Activated CD4-positive, alpha-beta memory T cell treated with anti-CD3 and anti-CD28 coated beads for 36 hours (primary cell): ENCODE measurements around the gene TEK. TPM values are rescaled to one million over a fixed set of nuclear protein-coding genes. Genes with fewer than 3 reads are reported as not detected.

Experiments used
- CTCF ChIA-PET: fragments of 350-600 bp; sonication (Branson Sonifier 250); formaldehyde crosslinking; loops from one replicate; lab custom pipeline; 2021; ENCODE audit warnings: antibody characterized with exemption, inconsistent platforms; lab: Charles Lee
- POLR2A ChIA-PET: fragments of 350-600 bp; sonication (Branson Sonifier 250); formaldehyde crosslinking; loops from one replicate; lab custom pipeline; 2021; ENCODE audit warnings: antibody characterized with exemption; lab: Charles Lee
- DNase-seq: peaks from one replicate; pipeline ENCODE4 v3.0.0-alpha.2; 2020
- H3K27ac Mint-ChIP-seq: one replicate; pipeline ENCODE4 v1.8.0; 2021; ENCODE audit warnings: mixed read lengths
- H3K27me3 Mint-ChIP-seq: one replicate; pipeline ENCODE4 v1.8.0; 2021; ENCODE audit warnings: mixed read lengths
- H3K36me3 Mint-ChIP-seq: one replicate; pipeline ENCODE4 v1.8.0; 2021; ENCODE audit warnings: mixed read lengths
- H3K4me1 Mint-ChIP-seq: one replicate; pipeline ENCODE4 v1.8.0; 2021; ENCODE audit warnings: low read depth, mixed read lengths
- H3K4me3 Mint-ChIP-seq: one replicate; pipeline ENCODE4 v1.8.0; 2021; ENCODE audit warnings: mild to moderate bottlenecking, mixed read lengths
- H3K9me3 Mint-ChIP-seq: one replicate; pipeline ENCODE4 v1.8.0; 2021; ENCODE audit warnings: mixed read lengths
- intact Hi-C: fragments of 100-400 bp; cut with micrococcal nuclease; formaldehyde crosslinking; loops from one replicate; pipeline ENCODE4 v1.15.1; 2023
- total RNA-seq, 2 experiments: library from RNA; stranded (reverse); gene quantifications; one replicate each; pipeline ENCODE4 v1.2.3, GENCODE V29; 2021

The TEK gene
- total RNA-seq, 2 experiments from 2014 or later = not detected

GRCh38 chr9:27188426-27188825, 79.4 kb downstream of the TEK start:
- POLR2A ChIA-PET = no interaction called here
- Mint-ChIP-seq H3K4me1 (no peaks in the 10 kb centered on the region), H3K27me3 (no peaks in the 10 kb centered on the region), H3K9me3 (no peaks in the 10 kb centered on the region), H3K4me3 (no peak overlapping the region), H3K36me3 (no peaks in the 10 kb centered on the region), H3K27ac (no peak overlapping the region)
- intact Hi-C loops = no loop called here
- CTCF ChIA-PET = no interaction called here
- DNase-seq = no peak

GRCh38 chr9:27189426-27189825, 80.4 kb downstream of the TEK start:
- H3K36me3 Mint-ChIP-seq = no peaks in the 10 kb centered on the region
- CTCF ChIA-PET = no interaction called here
- H3K9me3 Mint-ChIP-seq = no peaks in the 10 kb centered on the region
- H3K4me3 Mint-ChIP-seq = no peak overlapping the region
- POLR2A ChIA-PET = no interaction called here
- no peaks in the 10 kb centered on the region for H3K4me1 Mint-ChIP-seq
- no peaks in the 10 kb centered on the region for H3K27me3 Mint-ChIP-seq
- DNase-seq = no peak
- no peak overlapping the region for H3K27ac Mint-ChIP-seq
- intact Hi-C loops = no loop called here

- intact Hi-C loops = no loop called here
- H3K4me1 Mint-ChIP-seq = no peaks in the 10 kb centered on the region
- ChIA-PET CTCF (no interaction called here), POLR2A (no interaction called here)
- no peaks in the 10 kb centered on the region for H3K36me3 Mint-ChIP-seq
- no peak for DNase-seq
- no peaks in the 10 kb centered on the region for H3K9me3 Mint-ChIP-seq
- no peaks in the 10 kb centered on the region for H3K27me3 Mint-ChIP-seq
- H3K4me3 Mint-ChIP-seq = no peak overlapping the region
- no peak overlapping the region for H3K27ac Mint-ChIP-seq
Measured at GRCh38 chr9:27192291-27192960, 83.4 kb downstream of the TEK start.

- H3K27ac Mint-ChIP-seq = no peak overlapping the region
- no peak overlapping the region for H3K4me3 Mint-ChIP-seq
Measured at GRCh38 chr9:27193886-27194285, 84.9 kb downstream of the TEK start.

GRCh38 chr9:27194401-27195091, 85.5 kb downstream of the TEK start:
- Mint-ChIP-seq H3K4me3 (no peak overlapping the region), H3K36me3 (no peaks in the 10 kb centered on the region), H3K4me1 (no peaks in the 10 kb centered on the region), H3K27ac (no peak overlapping the region), H3K27me3 (no peaks in the 10 kb centered on the region), H3K9me3 (no peaks in the 10 kb centered on the region)
- ChIA-PET CTCF (no interaction called here), POLR2A (no interaction called here)
- intact Hi-C loops = no loop called here
- DNase-seq = no peak

More at GRCh38 chr9:27193886-27194285, 84.9 kb downstream of the TEK start:
- no peaks in the 10 kb centered on the region for H3K4me1 Mint-ChIP-seq
- POLR2A ChIA-PET = no interaction called here
- no peak for DNase-seq
- no peaks in the 10 kb centered on the region for H3K27me3 Mint-ChIP-seq
- intact Hi-C loops = no loop called here
- no peaks in the 10 kb centered on the region for H3K9me3 Mint-ChIP-seq
- H3K36me3 Mint-ChIP-seq = no peaks in the 10 kb centered on the region
- CTCF ChIA-PET = no interaction called here

GRCh38 chr9:27195191-27195590, 86.2 kb downstream of the TEK start:
- ChIA-PET CTCF (no interaction called here), POLR2A (no interaction called here)
- intact Hi-C loops = no loop called here
- Mint-ChIP-seq H3K4me1 (no peaks in the 10 kb centered on the region), H3K27ac (no peak overlapping the region), H3K27me3 (no peaks in the 10 kb centered on the region), H3K36me3 (no peaks in the 10 kb centered on the region), H3K9me3 (no peaks in the 10 kb centered on the region), H3K4me3 (no peak overlapping the region)
- DNase-seq = no peak

GRCh38 chr9:27196383-27196782, 87.4 kb downstream of the TEK start:
- DNase-seq = no peak
- H3K4me3 Mint-ChIP-seq = no peak overlapping the region

GRCh38 chr9:27198190-27198589, 89.2 kb downstream of the TEK start:
- no peak for DNase-seq
- POLR2A ChIA-PET = no interaction called here
- CTCF ChIA-PET = no interaction called here
- H3K36me3 Mint-ChIP-seq = no peaks in the 10 kb centered on the region
- intact Hi-C loops = no loop called here
- H3K4me1 Mint-ChIP-seq = no peaks in the 10 kb centered on the region
- H3K27ac Mint-ChIP-seq = no peak overlapping the region
- H3K4me3 Mint-ChIP-seq = no peak overlapping the region
- no peaks in the 10 kb centered on the region for H3K9me3 Mint-ChIP-seq
- H3K27me3 Mint-ChIP-seq = no peaks in the 10 kb centered on the region

More at GRCh38 chr9:27196383-27196782, 87.4 kb downstream of the TEK start:
- Mint-ChIP-seq H3K4me1 (no peaks in the 10 kb centered on the region), H3K36me3 (no peaks in the 10 kb centered on the region), H3K27me3 (no peaks in the 10 kb centered on the region), H3K27ac (no peak overlapping the region), H3K9me3 (no peaks in the 10 kb centered on the region)
- ChIA-PET CTCF (no interaction called here), POLR2A (no interaction called here)
- intact Hi-C loops = no loop called here

GRCh38 chr9:27202056-27202455, 93.0 kb downstream of the TEK start:
- Mint-ChIP-seq H3K36me3 (no peaks in the 10 kb centered on the region), H3K9me3 (no peaks in the 10 kb centered on the region)

GRCh38 chr9:27203783-27204182, 94.8 kb downstream of the TEK start:
- no peaks in the 10 kb centered on the region for H3K9me3 Mint-ChIP-seq
- ChIA-PET CTCF (interaction anchor here (1.2 kb wide), 1 partner anchor 37 kb away, joined by 3 read pairs; no protein-coding TSS in a partner anchor), POLR2A (no interaction called here)
- H3K4me1 Mint-ChIP-seq = no peaks in the 10 kb centered on the region
- no peak overlapping the region for H3K4me3 Mint-ChIP-seq
- DNase-seq = no peak
- intact Hi-C loops = no loop called here
- peaks cover 2% of the 10 kb centered on the region for H3K27me3 Mint-ChIP-seq
- no peaks in the 10 kb centered on the region for H3K36me3 Mint-ChIP-seq
- H3K27ac Mint-ChIP-seq = no peak overlapping the region

More at GRCh38 chr9:27202056-27202455, 93.0 kb downstream of the TEK start:
- CTCF ChIA-PET = no interaction called here
- Mint-ChIP-seq H3K27me3 (no peaks in the 10 kb centered on the region), H3K27ac (no peak overlapping the region), H3K4me3 (no peak overlapping the region), H3K4me1 (no peaks in the 10 kb centered on the region)
- POLR2A ChIA-PET = no interaction called here
- intact Hi-C loops = no loop called here
- DNase-seq = no peak

GRCh38 chr9:27204578-27204977, 95.6 kb downstream of the TEK start:
- Mint-ChIP-seq H3K27me3 (peaks cover 2% of the 10 kb centered on the region), H3K4me3 (no peak overlapping the region), H3K36me3 (no peaks in the 10 kb centered on the region), H3K9me3 (no peaks in the 10 kb centered on the region), H3K4me1 (no peaks in the 10 kb centered on the region), H3K27ac (no peak overlapping the region)
- ChIA-PET CTCF (no interaction called here), POLR2A (no interaction called here)
- intact Hi-C loops = no loop called here
- DNase-seq = no peak

- no peaks in the 10 kb centered on the region for H3K9me3 Mint-ChIP-seq
- H3K4me1 Mint-ChIP-seq = no peaks in the 10 kb centered on the region
- POLR2A ChIA-PET = no interaction called here
- no peak for DNase-seq
- H3K27me3 Mint-ChIP-seq = peaks cover 2% of the 10 kb centered on the region
- intact Hi-C loops = no loop called here
- CTCF ChIA-PET = no interaction called here
- H3K4me3 Mint-ChIP-seq = no peak overlapping the region
- H3K27ac Mint-ChIP-seq = no peak overlapping the region
- no peaks in the 10 kb centered on the region for H3K36me3 Mint-ChIP-seq
Measured at GRCh38 chr9:27205198-27205597, 96.2 kb downstream of the TEK start.

- H3K4me3 Mint-ChIP-seq = no peak overlapping the region
- H3K9me3 Mint-ChIP-seq = no peaks in the 10 kb centered on the region
- ChIA-PET CTCF (no interaction called here), POLR2A (no interaction called here)
- no peaks in the 10 kb centered on the region for H3K4me1 Mint-ChIP-seq
- H3K27ac Mint-ChIP-seq = no peak overlapping the region
- H3K36me3 Mint-ChIP-seq = no peaks in the 10 kb centered on the region
- intact Hi-C loops = no loop called here
- peaks cover 2% of the 10 kb centered on the region for H3K27me3 Mint-ChIP-seq
- no peak for DNase-seq
Measured at GRCh38 chr9:27206041-27206440, 97.0 kb downstream of the TEK start.
